ENCODE results near the gene TGFBR2.

Gene TGFBR2

GRCh38 chr3:30730967-30731366 is 124.6 kb downstream of the TGFBR2 start:
- H3K4me3 ChIP-seq (ENCODE audit: low read length), result no peak overlapping the region
- DNase-seq (ENCODE audit: low read depth), result no peak
- TF ChIP-seq, protein P1, sequence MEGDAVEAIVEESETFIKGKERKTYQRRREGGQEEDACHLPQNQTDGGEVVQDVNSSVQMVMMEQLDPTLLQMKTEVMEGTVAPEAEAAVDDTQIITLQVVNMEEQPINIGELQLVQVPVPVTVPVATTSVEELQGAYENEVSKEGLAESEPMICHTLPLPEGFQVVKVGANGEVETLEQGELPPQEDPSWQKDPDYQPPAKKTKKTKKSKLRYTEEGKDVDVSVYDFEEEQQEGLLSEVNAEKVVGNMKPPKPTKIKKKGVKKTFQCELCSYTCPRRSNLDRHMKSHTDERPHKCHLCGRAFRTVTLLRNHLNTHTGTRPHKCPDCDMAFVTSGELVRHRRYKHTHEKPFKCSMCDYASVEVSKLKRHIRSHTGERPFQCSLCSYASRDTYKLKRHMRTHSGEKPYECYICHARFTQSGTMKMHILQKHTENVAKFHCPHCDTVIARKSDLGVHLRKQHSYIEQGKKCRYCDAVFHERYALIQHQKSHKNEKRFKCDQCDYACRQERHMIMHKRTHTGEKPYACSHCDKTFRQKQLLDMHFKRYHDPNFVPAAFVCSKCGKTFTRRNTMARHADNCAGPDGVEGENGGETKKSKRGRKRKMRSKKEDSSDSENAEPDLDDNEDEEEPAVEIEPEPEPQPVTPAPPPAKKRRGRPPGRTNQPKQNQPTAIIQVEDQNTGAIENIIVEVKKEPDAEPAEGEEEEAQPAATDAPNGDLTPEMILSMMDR (conservative IDR thresholded peaks at IDR 0.05; ENCODE audit: low read depth, low read length), result no peak

GRCh38 chr3:30733209-30733608 is 126.8 kb downstream of the TGFBR2 start:
- TF ChIP-seq, protein P1 (conservative IDR thresholded peaks at IDR 0.05; ENCODE audit: low read depth, low read length), result no peak
- no peak for DNase-seq (ENCODE audit: low read depth)
- no peak overlapping the region for H3K4me3 ChIP-seq (ENCODE audit: low read length)

GRCh38 chr3:30733696-30734095 is 127.3 kb downstream of the TGFBR2 start:
- no peak overlapping the region for H3K4me3 ChIP-seq (ENCODE audit: low read length)
- TF ChIP-seq, protein P1 (conservative IDR thresholded peaks at IDR 0.05; ENCODE audit: low read depth, low read length), result no peak
- no peak for DNase-seq (ENCODE audit: low read depth)

- H3K4me3 ChIP-seq (ENCODE audit: low read length), result no peak overlapping the region
- no peak for DNase-seq (ENCODE audit: low read depth)
- TF ChIP-seq, protein P1 (conservative IDR thresholded peaks at IDR 0.05; ENCODE audit: low read depth, low read length), result no peak
Observed at GRCh38 chr3:30737743-30738499, 131.5 kb downstream of the TGFBR2 start.

GRCh38 chr3:30738605-30739004 is 132.2 kb downstream of the TGFBR2 start:
- no peak for DNase-seq (ENCODE audit: low read depth)
- H3K4me3 ChIP-seq (ENCODE audit: low read length), result no peak overlapping the region
- TF ChIP-seq, protein P1 (conservative IDR thresholded peaks at IDR 0.05; ENCODE audit: low read depth, low read length), result no peak

DNA sequence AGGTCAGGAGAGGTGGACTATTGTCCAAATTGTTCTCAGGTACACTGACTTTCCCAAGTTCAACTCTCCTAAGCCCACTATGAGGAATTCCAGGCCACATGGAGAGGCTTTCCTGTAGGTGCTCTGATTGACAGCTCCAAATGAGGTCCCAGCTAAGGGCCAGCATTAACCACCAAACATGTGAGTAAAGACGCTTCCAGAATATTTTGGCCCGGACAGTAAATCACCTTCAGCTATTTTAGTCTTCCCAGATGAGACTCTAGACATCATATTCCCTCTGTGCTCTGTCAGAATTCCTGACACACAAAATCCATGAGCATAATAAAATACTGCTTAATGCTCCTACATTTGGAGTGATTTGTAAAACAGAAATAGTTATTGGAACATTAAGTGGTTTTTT is 135.5 kb downstream of the TGFBR2 start:
- TF ChIP-seq, protein P1 (conservative IDR thresholded peaks at IDR 0.05; ENCODE audit: low read depth, low read length), result no peak
- DNase-seq (ENCODE audit: low read depth), result no peak
- H3K4me3 ChIP-seq (ENCODE audit: low read length), result no peak overlapping the region

Measured in retinal pigment epithelial cell (primary cell).